Measurements from ENCODE around the gene BCAP31. TPM values are rescaled to one million over a fixed set of nuclear protein-coding genes. Genes with fewer than 3 reads are reported as not detected.
"Not testable (repeated sequence)": the region's sequence is repeated elsewhere in the genome, so short reads cannot be mapped to it uniquely, and the experiment has no call there.

BCAP31 gene
- total and polyA plus RNA-seq, 12 donors, result 121 to 343 (median 271) TPM

DNA sequence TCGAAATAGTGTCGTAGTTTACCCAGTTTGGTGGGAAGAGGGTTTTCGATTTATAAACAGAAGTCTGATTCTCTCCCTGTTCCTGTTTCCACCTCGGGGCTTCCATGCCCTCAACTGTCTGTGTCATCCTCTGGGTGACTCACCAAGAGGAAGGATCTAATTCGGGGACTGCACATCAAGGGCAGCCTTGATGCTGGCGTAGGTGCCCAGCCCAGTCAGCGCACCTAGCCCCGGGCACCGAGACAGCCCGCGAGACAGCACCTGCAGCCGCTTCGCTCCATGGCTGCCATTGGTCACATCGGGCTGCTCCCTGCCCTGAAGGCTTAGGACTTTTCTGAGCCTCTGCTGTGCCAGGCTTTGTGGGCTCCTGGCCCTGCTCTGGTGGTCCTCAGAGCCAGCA, 8.2 kb upstream of the BCAP31 start:
- peak overlapping the region; percentile 21 to 75 (median 23) for H3K27ac ChIP-seq

DNA sequence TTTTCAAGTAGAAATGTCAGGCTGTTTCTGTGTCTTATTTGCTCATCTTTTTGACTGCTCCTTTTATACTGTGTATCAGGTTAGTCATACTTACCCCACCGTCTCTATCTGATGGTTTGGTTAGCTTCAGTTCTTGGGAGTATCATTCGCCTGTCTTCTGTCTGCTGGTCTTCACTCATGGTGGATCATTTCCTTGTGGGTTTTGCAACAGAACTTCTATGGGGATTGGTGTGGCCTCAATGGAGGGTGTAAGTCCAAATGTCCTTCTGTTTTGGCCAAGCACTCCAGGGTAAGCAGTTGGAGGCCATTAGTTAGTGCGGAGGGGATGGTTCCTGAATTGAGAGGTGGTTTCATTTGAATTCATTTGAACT, 7.6 kb upstream of the BCAP31 start:
- intact Hi-C loops (cut with DNase I), result no loop called here
- DNase-seq, result no peak
- H3K9me3 ChIP-seq (replicated peaks in 1 of 3), result no peaks in the 10 kb centered on the region

More for the DNA sequence above, 8.2 kb upstream of the BCAP31 start:
- Histone ChIP-seq H3K9me3 (replicated peaks in 1 of 3) (no peaks in the 10 kb centered on the region), H3K4me1 (replicated peaks in 1 of 2) (peaks cover 11 to 21% of the 10 kb centered on the region in 2 donors), H3K36me3 (replicated peaks in 1 of 2) (no peaks in the 10 kb centered on the region), H3K4me3 (no peak overlapping the region), H3K27me3 (no peaks in the 10 kb centered on the region)
- intact Hi-C loops (cut with DNase I), result no loop called here
- TF ChIP-seq, protein P1, sequence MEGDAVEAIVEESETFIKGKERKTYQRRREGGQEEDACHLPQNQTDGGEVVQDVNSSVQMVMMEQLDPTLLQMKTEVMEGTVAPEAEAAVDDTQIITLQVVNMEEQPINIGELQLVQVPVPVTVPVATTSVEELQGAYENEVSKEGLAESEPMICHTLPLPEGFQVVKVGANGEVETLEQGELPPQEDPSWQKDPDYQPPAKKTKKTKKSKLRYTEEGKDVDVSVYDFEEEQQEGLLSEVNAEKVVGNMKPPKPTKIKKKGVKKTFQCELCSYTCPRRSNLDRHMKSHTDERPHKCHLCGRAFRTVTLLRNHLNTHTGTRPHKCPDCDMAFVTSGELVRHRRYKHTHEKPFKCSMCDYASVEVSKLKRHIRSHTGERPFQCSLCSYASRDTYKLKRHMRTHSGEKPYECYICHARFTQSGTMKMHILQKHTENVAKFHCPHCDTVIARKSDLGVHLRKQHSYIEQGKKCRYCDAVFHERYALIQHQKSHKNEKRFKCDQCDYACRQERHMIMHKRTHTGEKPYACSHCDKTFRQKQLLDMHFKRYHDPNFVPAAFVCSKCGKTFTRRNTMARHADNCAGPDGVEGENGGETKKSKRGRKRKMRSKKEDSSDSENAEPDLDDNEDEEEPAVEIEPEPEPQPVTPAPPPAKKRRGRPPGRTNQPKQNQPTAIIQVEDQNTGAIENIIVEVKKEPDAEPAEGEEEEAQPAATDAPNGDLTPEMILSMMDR (IDR thresholded peaks at IDR 0.05), result no peak
- TF ChIP-seq POLR2A (IDR thresholded peaks at IDR 0.05), result no peak
- peak in 6 of 7 donors; percentile 59 to 68 (median 65) for DNase-seq
- 45 to 82% (median 70%) methylated on average over 14 of the region's 14 CpGs; no CpG with 5 or more reads in 1 of the 4 donors for WGBS, 4 donors

DNA sequence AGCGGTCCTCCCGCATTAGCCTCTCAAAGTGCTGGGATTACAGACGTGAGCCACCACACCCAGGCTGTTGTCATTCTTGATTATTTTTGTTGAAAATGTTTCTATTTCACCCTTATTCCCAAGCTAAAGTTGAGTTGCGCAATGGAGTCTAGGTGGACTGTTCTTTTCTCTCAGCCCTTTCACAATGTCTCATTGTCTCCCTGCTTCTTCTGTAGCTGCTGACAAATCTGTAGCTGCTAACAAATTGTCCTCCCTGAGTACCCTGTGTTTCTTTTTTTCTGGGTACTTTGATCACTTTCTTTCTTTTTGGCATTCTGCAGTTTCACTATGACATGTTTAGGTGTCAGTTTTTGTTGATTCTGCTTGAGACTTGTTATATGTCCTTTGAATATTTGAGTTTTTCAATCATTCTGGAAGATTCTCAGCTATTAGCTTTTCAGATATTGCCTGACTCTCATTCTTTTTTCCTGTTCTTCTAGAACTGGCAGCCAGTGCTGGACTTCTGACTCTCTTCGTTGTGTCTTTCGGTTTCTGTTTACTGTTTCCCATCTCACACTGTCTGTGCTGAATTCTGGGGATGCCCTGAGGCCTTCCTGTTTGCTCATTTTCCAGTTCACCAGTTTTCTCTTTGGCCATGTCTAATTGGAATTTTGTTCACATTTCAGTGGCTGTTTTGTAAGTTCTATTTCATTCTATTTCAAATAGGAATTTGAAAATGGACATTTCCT, 7.1 kb upstream of the BCAP31 start:
- H3K4me3 ChIP-seq, result no peak overlapping the region
- no peak for TF ChIP-seq POLR2A (IDR thresholded peaks at IDR 0.05)
- TF ChIP-seq, protein P1 (IDR thresholded peaks at IDR 0.05), result no peak
- H3K4me1 ChIP-seq (replicated peaks in 1 of 2), result peaks cover 22 to 32% of the 10 kb centered on the region in 2 donors
- H3K36me3 ChIP-seq (replicated peaks in 1 of 2), result no peaks in the 10 kb centered on the region
- intact Hi-C loops (cut with DNase I), result no loop called here
- H3K27ac ChIP-seq, result peak overlapping the region in 3 of 5 donors; percentile 23 to 75 (median 64)
- 70 to 87% (median 82%) methylated on average over 6 of the region's 6 CpGs for WGBS, 4 donors
- no peaks in the 10 kb centered on the region for H3K9me3 ChIP-seq (replicated peaks in 1 of 3)
- no peaks in the 10 kb centered on the region for H3K27me3 ChIP-seq
- no peak for DNase-seq

More for the DNA sequence above, 7.6 kb upstream of the BCAP31 start:
- H3K27ac ChIP-seq, result peak overlapping the region; percentile 21 to 75 (median 23)
- 78 to 90% (median 80%) methylated on average over 3 of the region's 3 CpGs for WGBS, 4 donors
- TF ChIP-seq, protein P1 (IDR thresholded peaks at IDR 0.05), result no peak
- no peak for TF ChIP-seq POLR2A (IDR thresholded peaks at IDR 0.05)
- H3K4me1 ChIP-seq (replicated peaks in 1 of 2), result peaks cover 17 to 26% of the 10 kb centered on the region in 2 donors
- H3K27me3 ChIP-seq, result no peaks in the 10 kb centered on the region
- H3K36me3 ChIP-seq (replicated peaks in 1 of 2), result no peaks in the 10 kb centered on the region
- no peak overlapping the region for H3K4me3 ChIP-seq

DNA sequence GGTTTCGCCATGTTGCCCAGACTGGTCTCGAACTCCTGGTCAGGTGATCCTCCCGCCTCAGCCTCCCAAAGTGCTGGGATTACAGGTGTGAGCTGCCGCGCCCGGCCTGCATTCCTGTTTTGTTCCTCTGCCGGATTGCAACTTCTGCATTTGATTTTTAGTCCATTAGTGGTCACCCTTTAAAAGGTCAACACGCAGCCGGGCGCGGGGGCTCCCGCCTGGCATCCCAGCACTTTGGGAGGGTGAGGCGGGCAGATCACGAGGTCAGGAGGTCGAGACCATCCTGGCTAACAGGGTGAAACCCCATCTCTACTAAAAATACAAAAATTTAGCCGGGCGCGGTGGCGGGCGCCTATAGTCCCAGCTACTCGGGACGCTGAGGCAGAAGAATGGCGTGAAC, 5.9 kb upstream of the BCAP31 start:
- peak in 1 of 7 donors; percentile 11 for DNase-seq
- H3K27me3 ChIP-seq; H3K36me3 ChIP-seq (replicated peaks in 1 of 2); H3K4me3 ChIP-seq; H3K27ac ChIP-seq; intact Hi-C loops (cut with DNase I); H3K9me3 ChIP-seq (replicated peaks in 1 of 3): not testable (repeated sequence)
- H3K4me1 ChIP-seq (replicated peaks in 1 of 2), result peaks cover 32 to 41% of the 10 kb centered on the region in 2 donors
- WGBS, 4 donors, result 90 to 95% (median 94%) methylated on average over 20 to 23 of the region's 23 CpGs

Measured in adrenal gland (tissue), 12 donors.